ENCODE data around the gene TMEM161A. TPM values are rescaled to one million over a fixed set of nuclear protein-coding genes. Genes with fewer than 3 reads are reported as not detected.

TMEM161A gene
- total and polyA plus RNA-seq, 2 of the 13 experiments (the other 11 are each of a cell fraction or from before 2014, with no cell fraction given): 25.9 to 31.4 TPM

GRCh38 chr19:19134687-19135158 lies 3.6 kb downstream of the TMEM161A start:
- BruUV-seq (replicated peaks): no TSS peak
- no peak for ATAC-seq

More at GRCh38 chr19:19134687-19135158, 3.6 kb downstream of the TMEM161A start:
- H3K4me3 ChIP-seq (replicated peaks in 1 of 3; ENCODE audit: insufficient read depth in 1 of 3, low read depth in 2 of 3, low read length in 3 of 3): no peak overlapping the region
- ChIA-PET POLR2A (no interaction called here), CTCF (ENCODE audit: low intra/inter-chr PET ratio, low total read pairs) (no interaction called here)
- FAIRE-seq: no peak
- no peak overlapping the region for H3K4me2 ChIP-seq (ENCODE audit: low read depth, low read length)
- DNase-seq (ENCODE audit: low spot score): no peak
- H3K27ac ChIP-seq (ENCODE audit: extremely low read length, insufficient read depth, low read length): no peak overlapping the region
- peaks cover 14% of the 10 kb centered on the region for H3K4me1 ChIP-seq (ENCODE audit: insufficient read depth, low read length)
- H3K9ac ChIP-seq (ENCODE audit: insufficient read depth, low read depth, low read length): no peak overlapping the region
- 96% methylated on average over 17 of the region's 21 CpGs for WGBS (ENCODE audit: low lambda C conversion rate)
- H2AFZ ChIP-seq (ENCODE audit: low read length): no peak overlapping the region
- intact Hi-C loops (cut with micrococcal nuclease; ENCODE audit: unreplicated experiment): loop anchor here (5.0 kb wide), 2 partner anchors 37 to 38 kb away; partner anchors contain the start of gene MEF2B
- no peaks in the 10 kb centered on the region for H3K27me3 ChIP-seq (ENCODE audit: control insufficient read depth in 1 of 2, insufficient read depth in 2 of 2, low read length in 2 of 2)
- peaks cover 5% of the 10 kb centered on the region for H3K79me2 ChIP-seq (ENCODE audit: insufficient read depth, low read length)
- in situ Hi-C loops (cut with HindIII; ENCODE audit: extremely low pct_ligation_motif_present, low pct_unique_long_range_greater_than_20kb): loop anchor here (5.0 kb wide), 1 partner anchor 82 kb away; no protein-coding TSS in a partner anchor
- H4K20me1 ChIP-seq (ENCODE audit: insufficient read depth, low read length): no peaks in the 10 kb centered on the region
- H3K9me3 ChIP-seq (ENCODE audit: low read length): peaks cover 13% of the 10 kb centered on the region
- H3K36me3 ChIP-seq (replicated peaks in 1 of 2; ENCODE audit: control insufficient read depth in 1 of 2, insufficient read depth in 2 of 2, low read length in 2 of 2): 0 out of 5 replicates have a peak, but pooled peaks cover 2 to 4% of the 10 kb centered on the region in 2 experiments
- peak; percentile 28 for TF ChIP-seq AGO2 (optimal IDR thresholded peaks at IDR 0.05; ENCODE audit: low read depth, low read length)
- TF ChIP-seq NR2C2 (CRISPR knock-in tag; IDR thresholded peaks at IDR 0.05; ENCODE audit: borderline replicate concordance): no peak
- TF ChIP-seq CCAR2 (optimal IDR thresholded peaks at IDR 0.05; ENCODE audit: low read depth, low read length): no peak
- no peak for TF ChIP-seq TP53 (CRISPR knock-in tag; conservative IDR thresholded peaks at IDR 0.05)
- TF ChIP-seq HMGXB3 (CRISPR knock-in tag; IDR thresholded peaks at IDR 0.05; ENCODE audit: borderline replicate concordance): no peak
- TF ChIP-seq, protein P1, sequence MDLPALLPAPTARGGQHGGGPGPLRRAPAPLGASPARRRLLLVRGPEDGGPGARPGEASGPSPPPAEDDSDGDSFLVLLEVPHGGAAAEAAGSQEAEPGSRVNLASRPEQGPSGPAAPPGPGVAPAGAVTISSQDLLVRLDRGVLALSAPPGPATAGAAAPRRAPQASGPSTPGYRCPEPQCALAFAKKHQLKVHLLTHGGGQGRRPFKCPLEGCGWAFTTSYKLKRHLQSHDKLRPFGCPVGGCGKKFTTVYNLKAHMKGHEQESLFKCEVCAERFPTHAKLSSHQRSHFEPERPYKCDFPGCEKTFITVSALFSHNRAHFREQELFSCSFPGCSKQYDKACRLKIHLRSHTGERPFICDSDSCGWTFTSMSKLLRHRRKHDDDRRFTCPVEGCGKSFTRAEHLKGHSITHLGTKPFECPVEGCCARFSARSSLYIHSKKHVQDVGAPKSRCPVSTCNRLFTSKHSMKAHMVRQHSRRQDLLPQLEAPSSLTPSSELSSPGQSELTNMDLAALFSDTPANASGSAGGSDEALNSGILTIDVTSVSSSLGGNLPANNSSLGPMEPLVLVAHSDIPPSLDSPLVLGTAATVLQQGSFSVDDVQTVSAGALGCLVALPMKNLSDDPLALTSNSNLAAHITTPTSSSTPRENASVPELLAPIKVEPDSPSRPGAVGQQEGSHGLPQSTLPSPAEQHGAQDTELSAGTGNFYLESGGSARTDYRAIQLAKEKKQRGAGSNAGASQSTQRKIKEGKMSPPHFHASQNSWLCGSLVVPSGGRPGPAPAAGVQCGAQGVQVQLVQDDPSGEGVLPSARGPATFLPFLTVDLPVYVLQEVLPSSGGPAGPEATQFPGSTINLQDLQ (CRISPR knock-in tag; IDR thresholded peaks at IDR 0.05): no peak
- TF ChIP-seq, protein P2, sequence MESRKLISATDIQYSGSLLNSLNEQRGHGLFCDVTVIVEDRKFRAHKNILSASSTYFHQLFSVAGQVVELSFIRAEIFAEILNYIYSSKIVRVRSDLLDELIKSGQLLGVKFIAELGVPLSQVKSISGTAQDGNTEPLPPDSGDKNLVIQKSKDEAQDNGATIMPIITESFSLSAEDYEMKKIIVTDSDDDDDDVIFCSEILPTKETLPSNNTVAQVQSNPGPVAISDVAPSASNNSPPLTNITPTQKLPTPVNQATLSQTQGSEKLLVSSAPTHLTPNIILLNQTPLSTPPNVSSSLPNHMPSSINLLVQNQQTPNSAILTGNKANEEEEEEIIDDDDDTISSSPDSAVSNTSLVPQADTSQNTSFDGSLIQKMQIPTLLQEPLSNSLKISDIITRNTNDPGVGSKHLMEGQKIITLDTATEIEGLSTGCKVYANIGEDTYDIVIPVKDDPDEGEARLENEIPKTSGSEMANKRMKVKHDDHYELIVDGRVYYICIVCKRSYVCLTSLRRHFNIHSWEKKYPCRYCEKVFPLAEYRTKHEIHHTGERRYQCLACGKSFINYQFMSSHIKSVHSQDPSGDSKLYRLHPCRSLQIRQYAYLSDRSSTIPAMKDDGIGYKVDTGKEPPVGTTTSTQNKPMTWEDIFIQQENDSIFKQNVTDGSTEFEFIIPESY (CRISPR knock-in tag; IDR thresholded peaks at IDR 0.05): peak; percentile 53
- no peak for TF ChIP-seq ZFX (CRISPR knock-in tag; IDR thresholded peaks at IDR 0.05; ENCODE audit: low read depth)
- TF ChIP-seq PHF8 (CRISPR knock-in tag; IDR thresholded peaks at IDR 0.05): no peak
- TF ChIP-seq ZNF616 (CRISPR knock-in tag; IDR thresholded peaks at IDR 0.05; ENCODE audit: low read depth): no peak
- TF ChIP-seq ZNF569 (CRISPR knock-in tag; IDR thresholded peaks at IDR 0.05; ENCODE audit: borderline replicate concordance): no peak
- no peak for TF ChIP-seq ZC3H4 (CRISPR knock-in tag; IDR thresholded peaks at IDR 0.05; ENCODE audit: borderline replicate concordance)
